ENCODE results near the gene DHPS. TPM values are rescaled to one million over a fixed set of nuclear protein-coding genes. Genes with fewer than 3 reads are reported as not detected.

The DHPS gene
- total and polyA plus RNA-seq, 2 of the 13 experiments (the other 11 are each of a cell fraction or from before 2014, with no cell fraction given) = 43.3 to 84.3 TPM

- TF ChIP-seq KIAA2018 (CRISPR knock-in tag; IDR thresholded peaks at IDR 0.05; ENCODE audit: borderline replicate concordance) (no peak), CREM (IDR thresholded peaks at IDR 0.05) (no peak), CREM (CRISPR knock-in tag; IDR thresholded peaks at IDR 0.05) (no peak), ZSCAN25 (CRISPR knock-in tag; IDR thresholded peaks at IDR 0.05) (no peak), XBP1 (CRISPR knock-in tag; IDR thresholded peaks at IDR 0.05) (no peak), CEBPG (CRISPR knock-in tag; IDR thresholded peaks at IDR 0.05) (no peak), UBTF (CRISPR knock-in tag; IDR thresholded peaks at IDR 0.05) (peak; percentile 100), ZNF280D (CRISPR knock-in tag; IDR thresholded peaks at IDR 0.05) (0 out of 2 replicates have a peak, but pooled peaks have one; percentile 30), FOXA1 (IDR thresholded peaks at IDR 0.05) (no peak), FOXA1 (CRISPR knock-in tag; IDR thresholded peaks at IDR 0.05) (no peak), PRPF4 (IDR thresholded peaks at IDR 0.05; ENCODE audit: low read depth, low read length, poor library complexity, severe bottlenecking) (no peak), ZFYVE20 (CRISPR knock-in tag; IDR thresholded peaks at IDR 0.05; ENCODE audit: borderline replicate concordance, low read depth) (no peak), GLMP (CRISPR knock-in tag; IDR thresholded peaks at IDR 0.05; ENCODE audit: borderline replicate concordance) (no peak), ZNF772 (CRISPR knock-in tag; IDR thresholded peaks at IDR 0.05) (no peak), YEATS4 (CRISPR knock-in tag; IDR thresholded peaks at IDR 0.05; ENCODE audit: borderline replicate concordance) (peak; percentile 58; the same call in 1 of the 2 replicates)
Measured at GRCh38 chr19:12639901-12640613, 41.6 kb downstream of the DHPS start (continued).
